Stimulated activated CD8-positive, alpha-beta memory T cell treated with anti-CD3 and anti-CD28 coated beads, Interleukin-4, amount 100 ng/mL, for 1 hour (primary cell): ENCODE results near the gene SEC61G.

Experiments used
- DNase-seq, 2 donors: peaks; one replicate each; pipeline ENCODE4 v3.0.0-alpha.2; 2020; ENCODE audit warnings: low read depth in 2 of 2, low spot score in 1 of 2

Gene SEC61G

DNA sequence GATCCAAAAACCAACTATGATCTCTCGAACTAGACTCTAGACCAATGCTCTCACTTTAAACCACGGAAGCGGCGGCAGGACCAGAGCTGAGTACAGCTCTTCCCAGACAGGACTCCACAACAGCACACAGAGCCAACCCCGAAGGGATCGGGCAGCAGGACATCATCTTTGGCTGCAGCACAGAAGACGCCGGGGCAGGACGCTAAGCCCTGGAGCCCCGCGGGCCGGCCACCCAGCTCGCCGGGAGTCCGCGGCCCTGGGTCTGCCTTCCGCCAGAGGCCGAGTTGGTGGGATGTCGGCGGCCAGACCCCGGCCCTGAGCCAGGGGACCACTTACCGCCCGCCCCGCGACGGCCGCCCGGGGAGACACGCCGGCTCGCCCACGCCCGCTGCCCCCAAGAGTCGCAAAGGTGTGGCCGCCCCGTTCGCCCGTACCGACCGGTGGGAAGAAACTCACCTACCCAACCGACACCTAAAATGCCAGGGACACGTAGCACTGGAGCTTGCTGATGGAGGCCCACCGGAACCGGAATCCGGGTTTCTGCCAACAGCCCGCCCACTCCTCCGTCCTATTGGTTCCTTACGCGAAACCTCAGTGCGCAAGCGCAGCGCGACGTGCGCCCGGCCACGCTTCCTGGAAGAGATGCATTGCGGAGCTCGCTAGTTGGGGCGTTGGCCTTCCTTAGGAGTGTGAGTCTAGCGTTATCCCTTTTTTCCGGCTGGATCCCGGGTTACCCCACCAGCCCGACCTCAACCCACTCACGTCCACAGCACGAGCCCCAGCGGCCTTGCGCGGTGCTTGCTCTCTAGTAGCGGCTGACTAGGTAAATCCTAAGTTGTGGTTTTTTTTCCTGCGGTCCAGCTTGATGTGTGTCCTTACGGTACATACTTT, at the start of gene SEC61G:
SEC61G (minus strand) TSS at position 510 of the 891 bp plus-strand sequence. CDS start 1,623 bp downstream, outside the sequence.
- peak; percentile 80 to 92 for DNase-seq

DNA sequence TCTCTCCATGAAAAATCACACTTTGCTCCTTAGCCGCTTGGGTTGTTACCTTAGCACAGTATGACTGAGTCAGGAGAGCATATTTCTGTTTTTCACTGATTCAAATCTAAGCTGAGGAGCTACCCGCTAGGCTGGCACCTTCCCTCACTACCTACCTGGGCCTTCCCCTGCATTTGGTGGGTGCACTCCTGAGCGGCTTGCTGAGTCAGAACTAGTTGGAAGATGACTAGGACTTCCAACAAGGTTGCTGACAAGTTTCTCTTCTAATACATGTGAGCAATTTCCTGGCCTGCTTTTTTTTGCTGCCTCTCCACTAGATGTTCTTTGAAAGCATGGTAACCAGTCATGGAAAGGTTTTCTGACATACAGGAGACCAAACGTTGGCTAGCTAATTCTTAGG, 43.8 kb upstream of the SEC61G start:
- DNase-seq, result no peak

DNA sequence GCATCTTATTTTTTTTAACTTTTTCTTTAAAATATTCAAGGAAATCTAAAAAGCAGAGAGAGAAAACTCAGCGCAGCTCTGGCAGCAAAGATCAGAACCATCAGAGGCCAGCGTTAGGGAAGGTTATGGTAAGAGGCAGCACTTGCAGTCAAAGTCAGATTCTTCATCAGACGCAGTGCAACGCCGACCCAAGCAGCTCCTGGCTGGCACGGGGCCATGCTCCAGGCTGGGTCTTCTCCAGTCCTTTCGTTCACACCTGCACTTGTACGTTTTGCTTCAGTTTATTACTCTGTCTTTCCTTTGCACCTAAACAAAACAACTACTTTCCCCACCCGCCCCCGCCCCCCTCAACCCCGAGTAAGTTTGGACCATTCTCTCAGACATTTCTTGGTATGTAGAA, 43.1 kb upstream of the SEC61G start:
- no peak for DNase-seq

GRCh38 chr7:54799792-54800191, 40.8 kb upstream of the SEC61G start:
- no peak for DNase-seq

DNA sequence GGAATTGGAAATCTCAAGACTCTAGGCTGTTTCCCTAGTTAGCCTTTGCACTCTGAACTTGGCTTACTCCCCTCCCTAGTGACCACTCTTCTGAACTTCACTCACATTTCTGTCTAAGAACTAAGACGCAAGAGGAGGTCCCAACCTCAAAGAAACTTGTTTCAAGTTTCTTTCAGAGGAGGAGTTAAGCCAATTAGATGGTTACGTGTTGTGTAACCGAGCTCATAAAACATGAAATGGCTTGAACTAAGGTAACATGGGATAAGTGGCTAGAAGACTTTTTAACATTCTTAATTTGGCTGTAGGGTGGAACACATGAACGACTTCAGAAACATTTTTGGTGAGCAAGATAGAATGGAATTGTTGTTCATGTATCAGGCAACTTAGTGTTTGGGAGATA, 39.5 kb upstream of the SEC61G start:
- no peak for DNase-seq

GRCh38 chr7:54796853-54797252, 37.8 kb upstream of the SEC61G start:
- no peak for DNase-seq

GRCh38 chr7:54796150-54796549, 37.1 kb upstream of the SEC61G start:
- no peak for DNase-seq

GRCh38 chr7:54792383-54792782, 33.4 kb upstream of the SEC61G start:
- DNase-seq, result no peak

GRCh38 chr7:54788664-54789063, 29.7 kb upstream of the SEC61G start:
- DNase-seq, result no peak

DNA sequence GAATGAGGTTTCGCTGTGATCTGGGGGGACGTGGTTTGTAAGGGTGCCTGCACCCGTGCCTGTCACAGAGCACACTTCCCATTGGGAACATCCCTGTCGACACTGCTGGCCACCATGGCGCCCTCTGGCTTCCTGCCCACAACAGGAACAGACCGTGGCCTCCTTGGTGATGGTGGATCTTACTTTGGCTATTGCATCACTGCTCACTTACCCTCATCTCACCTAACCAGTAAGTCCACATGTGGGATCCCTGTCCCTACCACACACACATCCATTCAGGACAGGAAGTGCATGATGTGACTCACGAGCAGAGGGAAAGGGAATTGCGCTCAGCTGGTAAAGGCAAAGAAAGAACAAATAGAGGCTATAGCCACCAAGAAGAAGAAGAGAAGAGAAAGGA, 26.2 kb upstream of the SEC61G start:
- no peak for DNase-seq

DNA sequence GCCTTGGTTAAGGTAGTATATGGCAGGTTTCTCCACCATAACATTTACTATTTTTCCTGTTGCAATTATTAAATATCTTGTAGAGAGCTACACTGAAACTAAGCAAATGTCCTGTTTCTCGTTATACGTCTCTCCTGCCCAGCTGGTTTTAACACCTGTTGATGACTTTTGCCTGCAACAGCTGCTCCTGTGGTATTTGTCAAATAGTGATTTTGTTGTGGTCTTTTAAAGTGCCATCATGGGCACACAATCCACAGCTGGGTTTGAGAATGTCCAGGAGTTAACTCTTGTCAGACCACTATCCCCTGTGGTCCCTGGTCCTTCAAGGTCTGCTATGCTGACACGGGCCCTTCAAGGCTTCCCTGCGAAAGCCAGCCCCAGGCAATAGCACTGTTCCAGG, 24.9 kb upstream of the SEC61G start:
- DNase-seq, result no peak

GRCh38 chr7:54782829-54783228, 23.8 kb upstream of the SEC61G start:
- no peak for DNase-seq

- DNase-seq, result no peak
Measured at GRCh38 chr7:54782314-54782713, 23.3 kb upstream of the SEC61G start.

GRCh38 chr7:54781134-54781920, 22.3 kb upstream of the SEC61G start:
- no peak for DNase-seq

DNA sequence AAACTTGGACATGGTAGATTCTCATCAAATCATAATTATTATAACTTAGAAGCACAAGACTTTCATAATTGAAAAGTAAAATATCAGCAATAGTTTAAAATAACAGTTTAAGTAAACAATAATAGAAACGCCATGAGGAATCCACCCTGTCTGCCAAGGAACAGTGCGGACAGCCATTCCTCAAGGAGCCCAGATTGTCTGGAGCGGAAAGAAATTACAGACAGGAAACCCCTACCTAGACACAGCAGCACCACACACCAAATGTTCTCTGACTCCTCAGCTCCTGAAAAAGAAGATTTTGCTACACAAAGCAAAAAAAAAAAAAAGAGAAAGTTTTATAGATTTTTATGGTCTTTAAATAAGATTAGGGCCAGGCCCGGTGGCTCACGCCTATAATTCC, 21.5 kb upstream of the SEC61G start:
- no peak for DNase-seq

DNA sequence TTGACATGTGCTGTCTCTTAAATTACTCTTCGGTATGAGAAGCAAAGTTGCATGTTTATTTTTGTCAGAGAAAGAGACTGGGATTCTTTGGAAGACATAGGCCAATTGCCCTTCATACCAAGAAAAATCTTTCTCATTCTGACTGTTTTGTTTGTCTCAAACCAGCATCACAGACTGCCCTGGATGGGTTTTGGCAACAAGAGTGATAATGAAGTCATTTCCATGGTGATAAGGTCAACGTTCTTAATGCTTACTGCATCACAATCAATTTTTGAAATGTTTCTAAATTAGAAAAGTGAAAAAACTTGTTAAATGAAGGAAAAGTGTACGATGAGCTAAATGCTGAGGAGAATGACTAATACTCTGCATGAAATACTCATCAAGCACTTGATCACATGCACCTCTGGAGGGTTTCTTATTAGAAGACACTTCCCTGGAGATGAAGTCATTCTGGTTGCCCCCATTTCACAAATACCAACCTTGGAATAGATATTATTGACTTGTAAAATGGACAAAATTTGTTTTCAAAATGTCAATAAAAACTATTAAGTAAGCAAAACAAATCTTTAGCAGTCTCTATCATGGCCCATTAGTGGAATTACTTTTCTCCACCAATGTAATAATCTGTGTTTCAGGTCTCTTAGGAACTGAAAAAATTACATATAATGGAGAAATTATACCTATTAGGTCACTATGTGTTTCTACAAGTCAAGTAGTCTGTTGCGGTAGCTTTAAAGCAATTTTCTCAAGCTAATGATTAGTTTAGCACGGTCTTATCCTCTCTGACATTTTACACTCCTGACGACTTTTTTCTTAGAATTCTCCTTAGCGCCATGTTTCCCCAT, 19.9 kb upstream of the SEC61G start:
- no peak for DNase-seq

DNA sequence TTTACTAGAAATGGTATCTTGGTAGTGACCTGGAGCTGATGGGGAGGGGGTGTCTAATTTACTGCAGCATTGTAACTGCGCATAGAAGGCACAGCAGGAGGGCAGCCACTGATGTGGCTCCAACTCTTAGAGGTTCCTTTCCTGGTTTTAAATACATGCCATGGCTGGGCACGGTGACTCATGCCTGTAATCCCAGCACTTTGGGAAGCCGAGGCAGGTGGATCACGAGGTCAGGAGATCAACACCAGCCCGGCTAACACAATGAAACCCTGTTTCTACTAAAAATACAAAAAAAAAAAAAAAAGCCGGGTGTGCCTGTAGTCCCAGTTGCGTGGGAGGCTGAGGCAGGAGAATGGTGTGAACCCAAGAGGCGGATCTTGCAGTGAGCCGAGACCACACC, 19.2 kb upstream of the SEC61G start:
- DNase-seq, result no peak

DNA sequence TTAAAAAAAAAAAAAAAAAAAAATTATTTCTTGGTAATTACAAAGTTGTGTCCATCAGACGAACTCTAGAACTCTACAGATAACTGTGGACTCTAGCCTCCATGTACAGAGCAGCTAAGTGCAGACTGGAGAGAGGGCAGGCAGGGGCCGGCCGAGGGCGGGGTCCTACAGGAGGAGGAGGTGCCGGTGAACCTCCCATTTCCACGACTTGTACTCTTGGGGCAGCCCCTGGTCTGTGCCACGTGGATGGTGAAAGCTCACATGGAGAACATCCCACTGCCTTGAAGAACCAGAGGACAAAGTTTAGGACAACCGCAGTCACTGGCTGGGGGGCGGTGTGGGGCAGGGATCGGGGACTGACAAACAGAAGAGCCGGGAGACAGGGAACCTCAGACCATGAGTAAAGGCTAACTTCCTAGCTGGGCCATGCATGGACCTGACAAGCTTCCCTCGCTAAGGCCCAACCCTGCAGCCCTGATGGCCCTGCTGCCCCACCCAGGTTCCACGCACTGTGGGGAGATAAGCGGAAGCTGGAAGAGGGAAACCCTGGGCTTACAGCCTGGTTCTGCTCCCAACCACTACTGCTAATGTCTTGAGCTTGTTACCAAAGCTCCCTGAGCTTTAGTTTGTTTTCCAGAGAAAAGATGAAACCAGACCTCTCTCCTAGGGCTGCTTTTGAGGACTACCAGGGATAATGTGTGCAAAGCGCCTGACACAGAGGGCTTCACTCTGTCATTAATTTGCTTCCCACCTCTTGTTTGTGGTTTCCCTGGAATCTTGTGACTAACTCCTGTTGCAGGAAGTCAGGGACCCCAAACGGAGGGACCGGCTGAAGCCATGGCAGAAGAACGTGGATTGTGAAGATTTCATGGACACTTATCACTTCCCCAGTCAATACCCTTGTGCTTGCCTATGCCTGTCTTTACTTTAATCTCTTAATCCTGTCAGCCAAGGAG, 16.1 kb upstream of the SEC61G start:
- DNase-seq, result no peak

DNA sequence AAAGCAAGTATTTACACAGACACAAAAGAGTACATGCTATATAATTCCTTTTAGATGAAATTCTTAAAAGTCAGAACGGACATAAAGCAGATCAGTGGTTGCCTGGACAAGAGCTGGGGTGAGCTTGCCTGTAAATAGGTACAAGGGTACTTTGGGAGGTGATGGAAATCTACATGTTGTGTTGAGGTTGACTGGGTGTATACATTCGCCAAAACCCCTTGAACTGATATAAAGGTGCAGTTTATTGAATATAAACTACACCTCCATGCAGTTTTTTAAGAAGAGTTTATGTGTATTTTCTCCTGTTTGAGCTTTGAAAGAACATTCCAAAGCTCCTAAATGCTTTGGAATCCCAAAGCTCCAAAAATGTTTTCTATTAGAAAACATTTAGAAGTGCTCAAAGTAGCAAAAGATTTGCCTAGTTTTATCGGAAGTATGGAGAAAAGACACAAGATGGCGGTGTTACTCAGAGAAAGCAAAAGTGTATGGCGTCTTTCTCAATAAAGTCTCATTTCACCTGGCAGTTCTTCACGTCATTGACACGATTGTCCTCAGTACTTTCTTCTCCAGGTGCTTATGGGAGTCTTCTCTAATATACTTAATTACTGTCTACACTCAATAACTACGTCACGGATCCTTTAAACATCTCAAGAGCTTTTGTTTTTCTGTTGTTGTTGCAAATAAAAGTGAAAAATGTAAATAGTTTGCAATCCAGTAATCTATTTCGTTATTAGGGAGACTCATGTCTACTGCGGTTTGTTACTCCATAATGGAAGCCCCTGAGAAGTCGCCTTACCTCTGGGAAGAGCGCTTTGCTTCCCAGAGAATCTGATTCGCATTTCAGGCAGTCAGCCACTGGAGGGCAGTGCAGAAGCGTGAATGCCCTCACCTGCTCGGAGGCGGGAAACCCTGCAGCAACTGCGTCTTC, 14.7 kb upstream of the SEC61G start:
- peak in 1 of 2 donors; percentile 46 for DNase-seq
